SHP77 (cell line): ENCODE data around the gene PRKG2.

Experiments used
- DNase-seq, 2 experiments: peaks; one replicate each; lab custom pipeline; 2025; lab: John Stamatoyannopoulos, UW

Gene PRKG2

DNA sequence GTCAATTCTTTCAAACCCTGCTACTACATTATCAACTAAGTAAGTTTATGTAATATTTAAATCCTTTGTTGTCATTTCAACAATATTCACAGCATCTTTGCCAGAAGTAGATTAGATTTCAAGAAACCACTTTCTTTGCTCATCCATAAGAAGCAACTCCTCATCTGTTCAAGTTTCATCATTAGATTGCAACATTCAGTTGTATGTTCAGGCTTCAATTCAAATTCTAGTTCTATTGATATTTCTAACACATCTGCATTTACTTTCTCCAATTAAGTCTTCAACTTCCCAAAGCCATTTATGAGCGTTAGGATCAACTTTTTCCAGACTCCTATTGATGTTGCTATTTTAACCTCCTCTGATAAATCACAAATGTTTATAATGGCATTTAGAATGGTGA is 118.5 kb downstream of the PRKG2 start:
- no peak for DNase-seq

DNA sequence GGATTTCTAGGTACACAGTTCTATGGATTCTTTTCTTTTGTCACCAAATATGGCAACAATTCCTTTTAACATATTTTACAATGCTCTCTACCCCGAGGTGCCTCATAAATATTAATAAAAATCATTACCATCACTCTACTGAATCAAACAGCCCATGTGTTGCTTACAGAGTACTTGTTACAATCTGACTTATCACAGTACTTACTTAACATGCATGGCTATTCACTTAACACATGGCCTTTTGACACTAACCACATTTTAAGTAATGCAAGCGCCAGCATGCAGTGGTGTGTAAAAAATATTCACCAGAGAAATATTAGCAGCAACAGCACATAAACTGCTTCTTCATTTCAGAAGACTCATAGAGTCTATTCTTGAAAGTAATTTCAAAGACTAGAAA is 119.6 kb downstream of the PRKG2 start:
- no peak for DNase-seq

DNA sequence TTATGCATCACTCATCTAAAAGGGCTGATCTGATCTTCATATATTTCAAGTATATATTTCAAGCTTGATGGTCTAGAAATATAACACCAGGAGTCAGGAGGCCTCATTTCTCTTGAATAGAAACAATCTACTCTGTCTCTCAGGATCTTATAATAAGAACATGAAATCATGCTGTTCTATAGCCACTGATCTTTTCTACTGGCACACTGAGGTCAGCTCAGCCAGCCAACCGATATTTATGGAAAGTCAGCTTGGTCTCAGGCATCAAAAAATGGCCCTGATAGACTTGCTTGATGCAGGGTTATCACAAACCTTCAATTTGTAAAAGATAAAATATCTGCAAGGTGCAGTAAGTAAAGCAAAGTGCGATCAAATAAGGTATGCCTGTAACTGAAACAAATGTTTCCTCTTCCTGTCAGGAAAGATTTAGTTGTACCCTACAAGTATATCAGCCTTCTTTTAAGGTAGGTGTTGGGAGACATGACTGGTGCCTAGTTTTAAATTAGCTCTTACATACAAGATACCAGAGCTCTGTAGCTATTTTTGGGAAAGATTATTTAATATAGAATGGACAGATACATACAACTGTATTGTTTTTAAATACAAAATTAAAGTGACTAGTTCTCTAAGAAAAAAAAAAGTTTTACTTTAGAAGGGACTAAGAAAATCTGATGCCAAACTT is 121.2 kb downstream of the PRKG2 start:
- no peak for DNase-seq

DNA sequence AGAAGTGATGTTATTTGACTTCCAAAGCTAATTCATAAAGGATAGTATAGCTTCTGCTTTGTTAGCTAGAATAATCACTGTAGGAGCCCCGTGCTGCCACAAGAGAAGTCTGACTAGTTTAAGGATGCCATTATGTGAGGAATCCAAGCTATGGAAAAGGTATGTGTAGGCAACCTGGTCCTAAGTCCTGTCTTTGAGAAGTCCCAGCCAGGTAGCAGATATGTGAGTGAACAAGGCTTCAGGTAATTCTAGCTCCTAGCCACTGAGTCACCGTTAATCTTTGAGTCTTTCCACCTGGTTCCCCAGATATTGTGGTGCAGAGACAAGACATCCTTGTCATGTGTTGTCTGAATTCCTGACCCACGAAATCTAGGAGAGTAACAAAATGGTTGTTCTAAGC is 129.0 kb downstream of the PRKG2 start:
- DNase-seq = no peak

DNA sequence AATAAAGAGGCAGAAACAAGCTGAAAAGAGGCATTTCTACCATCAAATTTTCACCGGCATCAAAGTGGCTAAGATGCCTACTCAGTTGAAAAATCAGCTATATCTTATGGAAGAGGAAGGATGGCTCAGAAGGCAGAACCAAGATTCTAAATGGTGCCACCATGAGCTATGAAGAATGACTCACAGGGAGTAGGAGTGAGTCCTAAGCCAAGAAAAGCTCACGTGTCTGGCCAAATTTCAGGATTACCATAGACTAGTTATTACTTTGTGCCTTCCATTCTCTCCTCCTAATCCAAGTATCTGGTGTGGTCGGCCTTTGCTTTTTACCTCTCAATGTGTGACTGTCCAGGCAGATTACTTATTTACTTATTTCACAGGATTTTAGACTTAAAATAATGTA is 129.7 kb downstream of the PRKG2 start:
- DNase-seq = no peak

DNA sequence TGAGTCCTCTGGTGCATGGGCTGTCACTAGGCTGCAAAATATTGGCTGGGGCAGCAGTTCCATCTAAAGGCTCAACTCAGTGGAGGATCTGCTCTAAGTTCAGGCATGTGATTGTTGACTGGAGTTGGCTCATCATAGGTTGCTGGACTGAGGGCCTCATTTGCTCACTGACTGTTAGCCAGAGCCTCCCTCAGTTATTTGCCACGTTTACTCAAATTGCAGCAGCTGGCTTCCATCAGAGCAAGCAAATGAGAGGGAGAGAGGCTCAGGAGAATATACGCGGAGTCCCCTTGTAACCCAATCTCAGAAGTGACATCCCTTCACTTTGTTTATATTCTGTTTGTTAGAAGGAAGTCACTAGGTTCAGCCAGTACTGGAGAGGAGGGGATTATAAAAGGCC is 130.4 kb downstream of the PRKG2 start:
- peak; percentile 14 to 17 for DNase-seq

DNA sequence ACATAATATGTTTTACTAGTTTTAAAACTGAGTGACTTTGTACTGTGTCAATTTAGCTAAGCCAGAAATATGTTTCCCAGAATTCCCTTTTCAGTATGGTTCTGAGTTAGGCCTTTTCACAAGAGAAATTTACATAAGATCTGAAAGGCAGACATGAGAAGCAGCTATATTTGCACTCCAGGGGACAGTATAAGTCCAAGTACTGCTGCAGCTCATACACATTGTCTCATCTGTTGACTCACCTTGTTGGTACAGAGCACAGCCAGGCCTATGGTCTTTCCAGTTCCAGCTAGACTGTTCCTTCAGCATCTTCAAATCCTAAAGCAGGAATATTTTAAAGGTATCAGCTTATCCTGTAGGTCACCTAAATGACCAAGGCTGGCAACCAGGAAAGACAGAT is 131.0 kb downstream of the PRKG2 start:
- peak; percentile 50 to 52 for DNase-seq

DNA sequence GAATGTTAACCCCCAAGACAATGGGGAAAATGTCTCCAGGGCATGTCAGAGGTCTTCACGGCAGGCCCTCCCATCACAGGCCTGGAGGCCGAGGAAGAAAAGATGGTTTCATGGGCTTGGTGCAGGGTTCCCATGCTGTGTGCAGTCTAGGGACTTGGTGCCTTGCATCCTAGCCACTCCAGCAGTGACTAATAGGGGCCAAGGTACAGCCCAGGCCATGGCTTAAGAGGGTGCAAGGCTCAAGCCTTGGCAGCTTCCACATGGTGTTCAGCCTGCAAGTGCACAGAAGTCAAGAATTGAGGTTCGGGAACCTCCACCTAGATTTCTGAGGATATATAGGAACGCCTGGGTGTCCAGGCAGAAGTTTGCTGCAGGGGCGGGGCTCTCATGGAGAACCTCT is 133.9 kb downstream of the PRKG2 start:
- no peak for DNase-seq

DNA sequence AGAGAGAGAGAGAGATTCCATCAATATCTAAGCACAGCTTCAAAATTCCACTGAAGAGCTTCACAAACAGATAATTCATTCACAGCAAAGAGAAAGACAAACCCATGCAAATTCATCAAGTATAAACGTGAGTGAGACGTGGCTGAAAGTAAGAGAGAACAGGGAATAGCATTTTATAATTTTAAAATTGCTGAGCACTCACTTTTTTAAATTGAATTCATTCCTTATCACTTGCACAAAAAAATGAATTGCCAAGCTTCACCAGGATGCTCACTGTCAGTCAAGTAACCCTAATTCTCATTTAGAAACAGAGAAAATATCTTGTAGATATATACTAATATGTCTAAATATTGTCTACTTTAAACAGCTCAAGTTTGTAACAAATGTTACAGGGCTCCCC is 144.0 kb downstream of the PRKG2 start:
- DNase-seq = no peak

DNA sequence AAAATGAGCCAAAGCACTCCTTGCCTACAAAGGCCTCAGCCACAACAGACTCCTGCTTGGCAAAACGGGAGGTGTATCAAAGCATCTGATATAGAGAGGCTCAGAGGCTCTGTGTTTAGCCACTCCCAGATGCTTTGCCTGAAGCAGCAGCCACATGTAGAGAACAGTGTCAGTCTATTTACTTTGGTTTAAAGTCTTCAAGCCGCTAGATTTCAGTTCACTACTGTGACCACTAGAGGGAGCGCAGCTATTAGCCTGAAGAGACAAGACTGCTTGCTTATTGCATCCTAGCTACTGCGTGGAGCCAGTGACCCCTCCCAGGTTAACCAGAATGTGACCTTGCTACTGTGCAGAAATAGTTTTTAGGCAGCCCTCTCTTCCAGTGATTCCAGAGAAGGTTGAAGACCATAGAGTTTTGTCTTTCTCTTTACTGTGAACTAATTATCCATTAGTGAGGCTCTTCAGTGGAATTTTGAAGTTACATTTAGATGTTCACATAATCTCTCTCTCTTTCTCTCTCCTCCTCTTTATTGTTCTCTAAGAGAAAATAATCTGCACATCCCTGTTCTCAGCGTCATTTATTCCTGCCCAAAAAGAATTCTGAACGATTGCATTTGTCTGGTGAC is 145.2 kb downstream of the PRKG2 start:
- DNase-seq = peak; percentile 80 to 87

DNA sequence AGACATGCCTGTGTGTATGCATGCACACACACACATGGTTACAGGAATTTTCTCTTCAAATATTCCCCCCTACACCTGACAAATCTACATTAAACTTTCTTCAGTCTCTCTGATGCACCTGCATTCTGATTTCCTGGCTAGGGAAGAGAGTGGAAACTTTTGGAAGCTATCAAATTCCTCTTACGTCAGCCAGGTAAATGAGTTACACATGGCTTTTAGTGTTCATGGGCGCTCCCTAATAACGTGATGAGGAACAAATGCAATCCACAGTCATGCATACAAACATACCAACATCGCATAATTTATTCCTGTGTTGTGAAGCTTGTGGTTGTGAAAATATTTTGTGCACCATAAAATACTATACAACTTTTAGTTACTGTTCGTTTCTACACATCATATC is 149.6 kb downstream of the PRKG2 start:
- no peak for DNase-seq

DNA sequence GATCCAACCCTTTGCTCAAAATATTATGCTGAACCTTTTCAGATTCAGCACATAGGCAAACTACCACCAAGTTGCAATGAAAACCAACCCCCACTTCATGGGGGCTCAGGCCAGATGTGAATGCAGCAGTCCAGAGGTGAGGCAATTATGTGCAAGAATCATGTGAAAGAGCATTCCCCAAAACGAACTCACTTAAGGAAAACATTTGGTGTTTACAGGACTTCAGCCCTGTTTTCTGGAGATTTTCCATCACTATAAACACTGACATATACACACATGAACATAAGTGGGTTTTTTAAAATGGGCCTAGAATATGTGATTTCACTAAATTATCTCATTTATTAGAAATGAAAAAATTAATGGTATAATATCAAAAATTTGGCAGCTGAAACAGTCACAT is 153.0 kb downstream of the PRKG2 start:
- no peak for DNase-seq

DNA sequence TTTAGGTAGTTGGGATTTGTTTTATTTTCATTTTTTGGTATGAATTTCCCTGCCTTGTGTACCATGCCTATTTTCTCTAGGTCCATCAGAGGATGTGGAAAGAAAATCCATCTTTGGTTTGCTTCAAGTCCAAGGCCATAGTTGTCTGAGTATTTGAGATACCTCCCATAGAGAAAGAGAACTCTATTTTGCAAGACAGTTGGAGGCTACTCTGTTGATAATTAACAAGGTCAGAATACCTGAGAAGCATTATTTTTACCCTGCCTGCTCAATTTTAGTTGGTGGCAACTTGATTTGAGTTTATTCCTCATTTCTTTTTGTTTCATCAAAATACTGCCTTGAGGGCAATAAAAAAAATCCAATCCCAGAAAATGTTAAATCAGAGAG is 153.7 kb downstream of the PRKG2 start:
- DNase-seq = no peak

DNA sequence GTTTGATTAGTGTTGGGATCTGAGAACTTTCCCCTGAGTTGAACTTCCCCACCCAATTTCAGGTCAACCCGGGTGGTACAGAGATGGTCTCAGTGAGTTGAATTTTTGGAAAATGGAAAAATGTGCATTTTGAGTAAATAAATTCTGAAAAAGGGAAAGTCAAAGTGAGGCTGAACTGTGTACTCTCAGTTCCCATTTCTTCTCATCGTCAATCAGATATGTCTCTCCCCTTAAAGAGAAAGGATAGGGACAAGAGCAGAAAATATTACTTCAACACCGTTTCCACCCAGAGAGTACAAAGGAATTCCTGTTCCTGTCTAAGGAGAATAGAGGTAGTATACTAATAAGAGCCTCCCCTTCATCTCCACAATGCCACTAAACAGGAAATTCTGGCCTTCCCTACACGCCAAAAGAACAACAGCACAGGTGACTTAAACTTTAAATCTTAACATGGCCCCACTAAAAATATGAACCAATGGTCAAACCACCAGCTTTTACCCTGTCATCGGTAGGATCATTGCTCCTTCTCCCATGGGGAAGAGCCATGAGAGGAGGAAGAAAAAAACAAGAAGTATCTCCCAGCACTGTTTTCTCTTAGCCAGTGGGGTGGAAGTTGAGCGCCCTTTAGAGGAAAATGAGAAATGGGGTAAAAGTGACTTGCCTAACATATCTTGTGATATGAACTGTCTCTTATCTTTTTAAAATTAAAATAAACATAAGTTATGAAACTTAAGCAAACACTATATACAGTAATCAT is 154.3 kb downstream of the PRKG2 start:
- no peak for DNase-seq

DNA sequence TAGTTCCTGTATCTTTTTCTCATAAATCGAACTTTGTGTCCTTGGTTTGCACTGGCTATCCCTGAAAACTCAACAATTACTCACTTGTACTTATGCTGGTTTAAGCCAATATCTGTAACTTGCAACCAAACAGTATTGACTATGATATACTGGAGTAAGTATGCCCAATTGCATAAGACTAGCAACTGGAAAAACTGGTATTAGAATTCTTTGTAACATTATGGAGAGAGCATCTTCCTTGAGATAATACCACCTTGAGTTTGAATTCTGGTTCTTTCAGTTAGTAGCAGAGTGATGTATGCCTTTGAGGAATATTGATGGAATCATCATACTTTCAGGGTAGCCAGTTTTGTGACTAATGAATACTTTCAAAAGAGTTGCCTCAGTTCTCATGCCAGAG is 156.4 kb downstream of the PRKG2 start:
- DNase-seq = no peak

DNA sequence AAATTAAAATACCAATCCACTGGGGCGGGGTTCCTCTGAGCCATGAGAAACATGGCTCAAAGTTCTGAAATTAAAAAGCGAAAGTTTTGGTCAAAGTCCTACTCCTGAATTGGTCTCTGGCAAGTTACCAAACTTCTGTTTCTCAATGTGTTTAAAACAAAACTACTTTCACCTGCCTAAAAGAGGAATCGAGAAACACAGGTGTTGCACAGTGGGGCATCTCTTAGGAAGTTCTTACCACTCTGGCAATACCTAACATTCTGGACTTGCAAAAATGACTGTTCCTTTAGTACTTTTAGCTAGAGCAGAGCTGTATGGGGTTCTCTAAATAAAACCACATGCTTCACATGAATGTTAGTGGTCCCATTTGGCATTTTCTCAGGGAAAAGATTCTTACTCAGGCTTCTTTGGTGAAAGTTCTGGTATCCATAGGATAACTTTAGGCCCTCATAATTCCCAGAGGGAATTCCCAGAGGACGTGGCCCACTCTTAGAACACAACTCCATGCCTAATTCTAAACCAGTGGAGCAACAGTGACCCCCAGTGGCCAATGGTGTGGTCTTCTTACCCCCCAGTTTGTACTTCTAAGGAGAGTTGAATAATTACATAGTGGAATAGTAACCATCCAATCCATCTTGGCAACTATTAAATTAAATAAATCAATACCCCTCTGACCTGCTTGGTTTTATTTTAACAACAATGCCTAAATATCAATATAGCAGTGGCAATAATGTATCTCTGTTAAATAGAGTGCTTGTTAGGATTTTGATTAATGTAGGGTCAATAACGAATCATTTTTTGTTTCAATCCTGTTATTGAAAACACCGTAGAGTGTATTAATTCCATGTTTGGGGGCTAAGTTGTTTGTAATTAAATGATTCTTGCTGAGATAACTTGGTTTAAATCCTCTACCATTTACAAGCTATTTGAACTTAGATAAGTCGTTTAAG is 162.6 kb downstream of the PRKG2 start:
- DNase-seq = peak; percentile 34 to 66

DNA sequence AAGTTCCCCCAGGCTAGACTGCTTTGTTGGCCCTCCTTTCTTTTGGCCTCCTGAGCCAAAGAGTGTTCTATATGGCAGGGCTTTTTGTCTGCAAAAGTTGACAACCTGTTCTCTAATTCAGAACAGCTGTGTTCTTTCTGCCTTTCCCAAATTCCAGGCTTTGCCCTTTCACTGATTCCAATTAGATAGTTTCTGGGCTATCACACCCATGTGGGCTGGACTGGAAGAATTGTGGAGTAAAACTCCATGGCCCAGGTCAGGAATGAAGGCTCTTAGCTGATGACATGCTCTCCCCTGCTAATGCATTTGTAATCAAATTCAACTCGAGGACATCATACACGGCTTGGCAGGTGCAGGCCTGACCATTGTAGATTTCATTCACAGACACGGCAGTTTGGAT is 165.1 kb downstream of the PRKG2 start:
- no peak for DNase-seq

DNA sequence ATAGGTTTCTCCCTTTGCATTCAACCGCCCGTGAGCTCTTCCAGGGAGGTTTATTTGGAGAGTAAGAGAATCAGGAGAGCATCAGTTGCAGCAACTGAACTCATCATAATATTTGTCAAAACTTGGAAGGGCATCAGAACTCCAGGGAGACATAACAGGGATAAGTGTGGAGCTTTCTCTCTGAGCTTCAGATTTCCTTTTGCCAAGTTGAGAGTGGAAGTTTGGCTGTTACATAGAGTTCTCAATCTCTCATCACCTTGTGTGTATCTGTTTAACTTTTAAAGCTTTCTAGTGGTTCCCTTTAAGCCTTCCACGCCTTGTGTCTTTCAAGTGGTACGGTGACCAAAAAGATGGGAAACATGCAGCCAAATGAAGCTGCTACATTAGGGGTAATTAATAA is 165.7 kb downstream of the PRKG2 start:
- no peak for DNase-seq

DNA sequence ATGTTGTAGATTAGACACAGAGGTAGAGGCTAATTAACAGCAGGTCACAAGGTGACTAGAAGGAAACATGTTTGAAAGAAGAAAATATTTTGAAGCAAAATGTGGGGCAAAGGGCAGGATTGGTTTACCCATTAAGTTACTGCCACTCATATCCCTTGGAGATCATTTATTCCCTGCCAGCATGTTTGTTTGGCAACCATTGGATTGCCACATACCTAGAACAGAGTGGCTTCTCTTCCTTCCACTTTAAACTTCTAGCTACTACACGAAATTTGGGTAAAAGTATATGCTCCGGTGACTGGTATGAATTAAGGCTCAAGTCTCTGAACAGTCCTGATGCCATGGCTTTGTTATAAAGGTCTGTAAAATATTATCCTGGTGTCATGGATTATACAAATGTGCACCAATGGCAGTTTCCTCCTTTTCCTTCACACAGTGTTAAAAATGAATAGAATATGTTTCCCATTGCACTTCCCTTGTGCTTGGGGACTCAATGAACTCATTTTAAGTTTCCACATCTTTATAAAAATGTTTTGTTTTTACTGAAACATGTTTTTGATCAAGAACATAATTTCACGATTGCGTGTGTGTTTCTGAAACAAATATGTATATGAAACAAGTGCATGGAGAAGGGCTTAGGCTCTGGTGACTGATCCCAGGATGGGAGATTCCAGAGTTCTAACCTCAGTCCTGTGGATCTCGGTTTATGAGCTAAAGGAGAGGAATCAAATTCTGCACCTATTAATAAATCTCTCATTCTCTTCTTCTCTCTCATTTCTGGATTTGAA is 172.2 kb downstream of the PRKG2 start:
- DNase-seq = no peak

DNA sequence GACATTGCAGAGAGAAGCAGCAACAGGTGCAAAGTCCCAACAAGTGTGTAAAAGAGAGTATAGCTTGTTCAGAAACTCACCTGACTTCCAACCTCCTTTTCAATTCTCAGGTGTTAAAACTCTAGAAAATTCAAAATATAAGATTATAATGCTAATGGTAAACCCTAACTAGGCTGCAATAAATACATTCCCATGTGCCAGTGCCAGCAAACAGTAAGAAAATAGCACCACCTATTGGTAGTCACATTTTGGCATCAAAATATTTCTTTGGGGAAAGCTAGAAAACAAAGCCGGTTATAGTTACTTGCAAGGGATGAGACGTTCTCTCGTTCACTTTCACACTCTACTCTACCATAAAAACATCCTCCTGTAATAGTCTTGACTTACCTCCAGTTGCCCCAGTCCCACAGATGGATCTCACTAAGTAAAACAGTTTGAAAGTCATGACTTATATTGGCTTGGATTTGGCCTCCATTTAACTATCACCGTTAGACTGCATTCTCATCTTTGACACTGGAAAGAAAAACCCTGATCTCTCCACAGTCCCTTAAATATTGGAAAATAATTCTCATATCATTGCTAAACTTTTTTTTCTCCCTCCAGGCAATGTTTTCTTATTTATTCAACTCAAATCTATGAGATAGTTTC is 174.9 kb downstream of the PRKG2 start:
- DNase-seq = peak; percentile 14 to 18
